KMS-11 (cell line): ENCODE measurements around the gene ZNHIT6.

Experiments used
- H2AFZ ChIP-seq: fragments of 200-600 bp; sonication (generic); 2 replicates; pipeline ENCODE4 v1.6.1; 2016; ENCODE audit warnings: antibody characterized with exemption, mixed run types, low read depth
- H3K27ac ChIP-seq: fragments of 200-600 bp; sonication (generic); 2 replicates; pipeline ENCODE4 v1.6.1; 2016; ENCODE audit warnings: mild to moderate bottlenecking, mixed run types
- H3K27me3 ChIP-seq: fragments of 200-600 bp; sonication (generic); 2 replicates; pipeline ENCODE4 v1.6.1; 2017; ENCODE audit warnings: mild to moderate bottlenecking, low read depth, mixed run types, moderate library complexity; ENCODE audit not compliant: insufficient read depth
- H3K36me3 ChIP-seq: fragments of 200-600 bp; sonication (generic); 2 replicates; pipeline ENCODE4 v1.6.1; 2017; ENCODE audit warnings: mild to moderate bottlenecking, mixed run types; ENCODE audit not compliant: insufficient read depth
- H3K4me1 ChIP-seq: fragments of 200-600 bp; sonication (generic); 2 replicates; pipeline ENCODE4 v1.6.1; 2016; ENCODE audit warnings: mild to moderate bottlenecking, low read depth, mixed run types; ENCODE audit not compliant: poor library complexity, severe bottlenecking
- H3K4me2 ChIP-seq: fragments of 200-600 bp; sonication (generic); 2 replicates; pipeline ENCODE4 v1.7.0; 2016; ENCODE audit warnings: mild to moderate bottlenecking, mixed run types
- H3K4me3 ChIP-seq: fragments of 200-600 bp; sonication (generic); IDR thresholded peaks from 2 replicates; pipeline ENCODE4 v1.6.1; 2017; ENCODE audit warnings: low read depth, low read length, mixed read lengths; ENCODE audit not compliant: insufficient read depth
- H3K79me2 ChIP-seq: fragments of 200-600 bp; sonication (generic); 2 replicates; pipeline ENCODE4 v1.6.1; 2016; ENCODE audit warnings: low read depth, mixed run types; ENCODE audit not compliant: insufficient read depth
- H3K9ac ChIP-seq: fragments of 200-600 bp; sonication (generic); 2 replicates; pipeline ENCODE4 v1.6.1; 2016; ENCODE audit warnings: mild to moderate bottlenecking, mixed run types
- H4K20me1 ChIP-seq: fragments of 200-600 bp; sonication (generic); 2 replicates; pipeline ENCODE4 v1.6.1; 2016; ENCODE audit warnings: mild to moderate bottlenecking, mixed run types; ENCODE audit not compliant: insufficient read depth
- TF ChIP-seq, protein P1 (sequence below): fragments of 200-600 bp; sonication (generic); conservative IDR thresholded peaks from 2 replicates; pipeline ENCODE4 v1.6.1; 2017; ENCODE audit warnings: low read depth, mild to moderate bottlenecking, antibody characterized with exemption, low read length, moderate library complexity, mixed read lengths

Gene ZNHIT6

DNA sequence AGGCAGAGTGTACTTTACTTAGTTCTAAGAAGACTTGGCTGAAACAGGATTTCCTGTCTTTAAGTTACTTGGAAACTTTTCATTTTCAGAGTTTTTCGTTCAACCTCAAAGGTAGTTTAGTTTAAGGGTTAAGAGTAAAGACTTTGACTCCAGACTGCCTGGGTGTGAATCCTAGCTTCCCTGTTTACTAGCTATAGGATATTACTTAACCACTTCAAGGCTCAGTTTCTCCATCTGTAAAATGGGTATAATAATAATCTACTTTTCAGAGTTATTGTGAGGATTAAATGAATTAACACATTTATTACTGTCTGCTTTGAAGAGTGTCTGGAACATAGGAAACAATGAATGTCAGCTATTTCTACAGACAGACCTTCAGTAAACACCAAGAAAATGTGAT lies 30.0 kb downstream of the ZNHIT6 start:
- no peaks in the 10 kb centered on the region for H3K27me3 ChIP-seq
- no peaks in the 10 kb centered on the region for H3K36me3 ChIP-seq
- TF ChIP-seq, protein P1, sequence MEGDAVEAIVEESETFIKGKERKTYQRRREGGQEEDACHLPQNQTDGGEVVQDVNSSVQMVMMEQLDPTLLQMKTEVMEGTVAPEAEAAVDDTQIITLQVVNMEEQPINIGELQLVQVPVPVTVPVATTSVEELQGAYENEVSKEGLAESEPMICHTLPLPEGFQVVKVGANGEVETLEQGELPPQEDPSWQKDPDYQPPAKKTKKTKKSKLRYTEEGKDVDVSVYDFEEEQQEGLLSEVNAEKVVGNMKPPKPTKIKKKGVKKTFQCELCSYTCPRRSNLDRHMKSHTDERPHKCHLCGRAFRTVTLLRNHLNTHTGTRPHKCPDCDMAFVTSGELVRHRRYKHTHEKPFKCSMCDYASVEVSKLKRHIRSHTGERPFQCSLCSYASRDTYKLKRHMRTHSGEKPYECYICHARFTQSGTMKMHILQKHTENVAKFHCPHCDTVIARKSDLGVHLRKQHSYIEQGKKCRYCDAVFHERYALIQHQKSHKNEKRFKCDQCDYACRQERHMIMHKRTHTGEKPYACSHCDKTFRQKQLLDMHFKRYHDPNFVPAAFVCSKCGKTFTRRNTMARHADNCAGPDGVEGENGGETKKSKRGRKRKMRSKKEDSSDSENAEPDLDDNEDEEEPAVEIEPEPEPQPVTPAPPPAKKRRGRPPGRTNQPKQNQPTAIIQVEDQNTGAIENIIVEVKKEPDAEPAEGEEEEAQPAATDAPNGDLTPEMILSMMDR: no peak
- H3K9ac ChIP-seq: no peak overlapping the region
- no peak overlapping the region for H2AFZ ChIP-seq
- H3K79me2 ChIP-seq: no peaks in the 10 kb centered on the region; the same call in 1 of the 2 replicates
- H3K4me1 ChIP-seq: no peaks in the 10 kb centered on the region
- H3K4me3 ChIP-seq: no peak overlapping the region
- H4K20me1 ChIP-seq: no peaks in the 10 kb centered on the region
- H3K27ac ChIP-seq: no peak overlapping the region
- H3K4me2 ChIP-seq: no peak overlapping the region

DNA sequence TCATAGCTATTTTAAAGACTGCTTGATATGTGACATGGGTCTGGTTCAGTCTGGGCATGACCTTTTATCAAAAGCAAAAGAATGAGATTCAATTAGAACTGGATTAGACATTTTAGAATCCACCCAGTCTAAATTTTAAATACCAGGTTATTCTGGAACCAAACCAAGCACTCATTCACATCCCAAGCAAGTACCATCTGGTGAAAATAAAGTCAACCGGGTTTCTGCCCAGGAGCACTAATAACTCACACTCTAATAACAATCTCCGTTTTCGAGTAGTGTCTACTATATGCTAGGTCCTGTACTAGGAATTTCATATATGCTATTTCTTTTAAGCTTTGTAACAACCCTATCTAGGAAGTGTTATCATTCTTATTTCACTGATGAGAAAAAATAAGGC lies 30.6 kb downstream of the ZNHIT6 start:
- H3K9ac ChIP-seq: no peak overlapping the region
- no peak overlapping the region for H3K4me2 ChIP-seq
- no peaks in the 10 kb centered on the region for H4K20me1 ChIP-seq
- H3K79me2 ChIP-seq: no peaks in the 10 kb centered on the region; the same call in 1 of the 2 replicates
- no peak overlapping the region for H2AFZ ChIP-seq
- H3K27ac ChIP-seq: no peak overlapping the region
- TF ChIP-seq, protein P1: no peak
- H3K4me1 ChIP-seq: no peaks in the 10 kb centered on the region
- H3K4me3 ChIP-seq: no peak overlapping the region
- H3K27me3 ChIP-seq: no peaks in the 10 kb centered on the region
- H3K36me3 ChIP-seq: no peaks in the 10 kb centered on the region

DNA sequence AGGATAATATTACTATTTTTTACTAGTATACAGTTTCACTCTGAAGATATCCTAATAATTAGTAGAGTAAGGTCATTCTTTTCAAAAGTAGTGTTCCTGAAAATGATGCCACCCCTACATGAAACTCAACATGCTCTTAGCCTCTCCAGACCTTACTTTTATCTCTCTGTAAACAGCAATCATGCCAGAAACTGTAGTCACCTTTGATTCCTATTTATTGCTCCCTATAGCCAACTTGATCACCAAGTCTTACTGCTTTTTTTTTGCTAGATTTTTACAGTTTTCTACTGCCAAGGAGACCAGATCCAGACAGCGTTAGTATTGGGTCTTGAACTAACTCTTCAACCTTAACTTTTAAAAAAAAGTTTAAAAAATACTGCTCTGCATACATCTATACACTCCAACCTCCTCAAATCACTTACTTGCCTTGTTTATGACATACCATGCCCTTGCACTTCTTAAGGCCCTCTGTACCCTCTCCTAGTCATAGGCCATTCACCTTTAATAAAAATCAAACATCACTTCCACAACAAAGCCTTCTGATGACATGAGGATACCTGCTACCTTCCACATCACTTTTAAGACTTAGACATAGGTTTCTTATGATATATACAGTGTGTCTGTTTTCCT lies 36.1 kb downstream of the ZNHIT6 start:
- TF ChIP-seq, protein P1: no peak
- Histone ChIP-seq H3K36me3 (no peaks in the 10 kb centered on the region), H3K9ac (no peak overlapping the region), H2AFZ (no peak overlapping the region), H3K79me2 (no peaks in the 10 kb centered on the region), H3K4me3 (no peak overlapping the region), H4K20me1 (no peaks in the 10 kb centered on the region), H3K27ac (no peak overlapping the region), H3K27me3 (no peaks in the 10 kb centered on the region), H3K4me1 (no peaks in the 10 kb centered on the region), H3K4me2 (no peak overlapping the region)

DNA sequence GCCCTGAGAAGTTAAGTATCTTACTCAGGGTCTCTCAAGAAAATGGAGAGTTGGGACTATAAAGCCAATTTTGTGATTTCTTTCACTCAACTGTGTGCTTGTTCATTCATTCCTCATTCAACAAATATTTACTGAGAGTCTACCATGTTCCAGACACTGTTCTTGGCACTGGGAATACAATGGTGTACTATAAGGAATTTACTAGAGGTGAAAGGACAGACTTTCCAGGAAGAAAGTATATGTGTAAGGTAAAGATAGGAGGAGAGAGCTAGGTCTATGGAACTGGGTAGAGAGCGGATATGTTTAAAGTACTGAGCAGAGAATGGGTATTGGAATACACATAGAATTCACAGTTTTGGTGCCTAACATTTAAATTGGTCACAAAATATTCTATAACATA lies 42.3 kb downstream of the ZNHIT6 start:
- Histone ChIP-seq H2AFZ (no peak overlapping the region), H3K4me3 (no peak overlapping the region), H3K9ac (no peak overlapping the region), H3K4me2 (no peak overlapping the region), H4K20me1 (no peaks in the 10 kb centered on the region), H3K79me2 (no peaks in the 10 kb centered on the region), H3K27ac (no peak overlapping the region), H3K36me3 (no peaks in the 10 kb centered on the region), H3K27me3 (no peaks in the 10 kb centered on the region), H3K4me1 (no peaks in the 10 kb centered on the region)
- TF ChIP-seq, protein P1: no peak
